Neural progenitor cell (in vitro differentiated cells): Measurements from ENCODE around the gene HOXD1.
A peak's percentile ranks its signal among the peaks of the same experiment; 100 is the strongest.

Source experiments
- CTCF ChIP-seq: fragments of 200-600 bp; sonication (generic); IDR thresholded peaks from 2 replicates; pipeline ENCODE4 v1.5.1; 2017; ENCODE audit warnings: antibody characterized with exemption, mild to moderate bottlenecking
- EZH2 ChIP-seq: fragments of 200-600 bp; sonication (generic); IDR thresholded peaks from 2 replicates; pipeline ENCODE4 v1.6.1; 2017; ENCODE audit warnings: antibody characterized with exemption, mild to moderate bottlenecking, moderate library complexity

GRCh38 chr2:176187899-176188773 is at the start of gene HOXD1:
- TF ChIP-seq CTCF, result no peak
- peak; percentile 2 for TF ChIP-seq EZH2
